ENCODE results near the gene PRKX.

- TF ChIP-seq POLR2A (IDR thresholded peaks at IDR 0.05; ENCODE audit: low read depth, low read length) (no peak), POLR2AphosphoS5 (IDR thresholded peaks at IDR 0.05; ENCODE audit: low read depth, low read length) (no peak), TAF1 (IDR thresholded peaks at IDR 0.05; ENCODE audit: borderline replicate concordance, low read depth, low read length) (no peak)
Observed at GRCh38 chrX:3631196-3631595, 82.3 kb downstream of the PRKX start.

Measured in GM12892 (cell line).